ENCODE data around the gene FOXJ3.

GRCh38 chr1:42181687-42182086 lies 153.3 kb downstream of the FOXJ3 start:
- TF ChIP-seq TCF12 (IDR thresholded peaks at IDR 0.05; ENCODE audit: low read depth, low read length) (no peak), EP300 (IDR thresholded peaks at IDR 0.05; ENCODE audit: borderline replicate concordance in 1 of 2, low read depth in 2 of 2, low read length in 2 of 2) (no peak), CTCF (IDR thresholded peaks at IDR 0.05; ENCODE audit: control extremely low read depth in 1 of 3, insufficient read depth in 1 of 3, low read depth in 1 of 3, low read length in 3 of 3) (no peak), JUND (IDR thresholded peaks at IDR 0.05; ENCODE audit: low read length) (no peak), CREB1 (IDR thresholded peaks at IDR 0.05) (no peak), POLR2AphosphoS5 (IDR thresholded peaks at IDR 0.05; ENCODE audit: low read depth, low read length) (no peak)

Data from H1 (cell line).